ENCODE data around the gene CCDC50.

GRCh38 chr3:191432162-191432561 is 103.0 kb downstream of the CCDC50 start:
- no peak for TF ChIP-seq CTCF (conservative IDR thresholded peaks at IDR 0.05; ENCODE audit: low read depth, low read length)
- no peak for TF ChIP-seq EZH2 (IDR thresholded peaks at IDR 0.05; ENCODE audit: borderline replicate concordance, low read depth, low read length, poor library complexity, severe bottlenecking)
